ENCODE results near the gene POM121.
"Not testable (repeated sequence)": the region's sequence is repeated elsewhere in the genome, so short reads cannot be mapped to it uniquely, and the experiment has no call there.

DNA sequence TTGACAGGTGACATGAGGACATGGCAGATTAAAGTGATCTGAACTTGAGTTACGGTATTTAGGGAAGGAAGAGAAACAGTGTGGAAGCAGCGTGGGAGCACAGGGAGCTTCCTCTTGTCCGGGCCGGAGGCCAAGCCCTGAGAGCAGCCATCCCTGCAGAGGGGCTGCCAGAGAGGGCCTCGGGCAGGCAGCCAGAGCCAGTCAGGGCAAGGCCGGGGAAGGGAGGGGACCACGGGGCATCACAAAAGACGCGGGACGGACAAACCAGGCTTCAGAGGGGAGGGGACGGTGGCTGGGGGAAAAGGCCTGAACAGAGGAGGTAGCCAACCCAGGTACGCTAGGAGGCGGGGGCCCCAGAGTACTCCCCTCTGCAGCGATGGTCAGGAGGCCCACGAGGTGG lies 20.0 kb downstream of the POM121 start:
- TF ChIP-seq, protein P1, sequence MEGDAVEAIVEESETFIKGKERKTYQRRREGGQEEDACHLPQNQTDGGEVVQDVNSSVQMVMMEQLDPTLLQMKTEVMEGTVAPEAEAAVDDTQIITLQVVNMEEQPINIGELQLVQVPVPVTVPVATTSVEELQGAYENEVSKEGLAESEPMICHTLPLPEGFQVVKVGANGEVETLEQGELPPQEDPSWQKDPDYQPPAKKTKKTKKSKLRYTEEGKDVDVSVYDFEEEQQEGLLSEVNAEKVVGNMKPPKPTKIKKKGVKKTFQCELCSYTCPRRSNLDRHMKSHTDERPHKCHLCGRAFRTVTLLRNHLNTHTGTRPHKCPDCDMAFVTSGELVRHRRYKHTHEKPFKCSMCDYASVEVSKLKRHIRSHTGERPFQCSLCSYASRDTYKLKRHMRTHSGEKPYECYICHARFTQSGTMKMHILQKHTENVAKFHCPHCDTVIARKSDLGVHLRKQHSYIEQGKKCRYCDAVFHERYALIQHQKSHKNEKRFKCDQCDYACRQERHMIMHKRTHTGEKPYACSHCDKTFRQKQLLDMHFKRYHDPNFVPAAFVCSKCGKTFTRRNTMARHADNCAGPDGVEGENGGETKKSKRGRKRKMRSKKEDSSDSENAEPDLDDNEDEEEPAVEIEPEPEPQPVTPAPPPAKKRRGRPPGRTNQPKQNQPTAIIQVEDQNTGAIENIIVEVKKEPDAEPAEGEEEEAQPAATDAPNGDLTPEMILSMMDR (IDR thresholded peaks at IDR 0.05) = not testable (repeated sequence)
- not testable (repeated sequence) for TF ChIP-seq POLR2A (IDR thresholded peaks at IDR 0.05)

Measured in thyroid gland (tissue), 4 donors.